Loucy (cell line): ENCODE results near the gene HDLBP.
"Not testable (repeated sequence)": the region's sequence is repeated elsewhere in the genome, so short reads cannot be mapped to it uniquely, and the experiment has no call there.

ENCODE experiments used
- H2AFZ ChIP-seq: fragments of 200-600 bp; sonication (generic); 2 replicates; pipeline ENCODE4 v1.6.0; 2016; ENCODE audit warnings: antibody characterized with exemption, mild to moderate bottlenecking, low read length, moderate library complexity
- H3F3A ChIP-seq: fragments of 200-600 bp; 2 replicates; pipeline ENCODE4 v1.6.0; 2016; ENCODE audit warnings: antibody characterized with exemption, low read depth, mild to moderate bottlenecking
- H3K27me3 ChIP-seq: fragments of 200-600 bp; sonication (generic); 2 replicates; pipeline ENCODE4 v1.6.1; 2014; ENCODE audit warnings: low read length, mild to moderate bottlenecking; ENCODE audit not compliant: insufficient read depth, poor library complexity, severe bottlenecking
- H3K36me3 ChIP-seq: fragments of 200-600 bp; sonication (generic); 2 replicates; pipeline ENCODE4 v1.6.1; 2016; ENCODE audit warnings: low read length; ENCODE audit not compliant: insufficient read depth
- H3K4me1 ChIP-seq: fragments of 200-600 bp; sonication (generic); 2 replicates; pipeline ENCODE4 v1.5.1; 2014; ENCODE audit warnings: low read length, mild to moderate bottlenecking; ENCODE audit not compliant: insufficient read depth, poor library complexity, severe bottlenecking
- H3K4me2 ChIP-seq: fragments of 200-600 bp; sonication (generic); 2 replicates; pipeline ENCODE4 v1.6.0; 2014; ENCODE audit warnings: antibody characterized with exemption, low read length, low read depth, mild to moderate bottlenecking; ENCODE audit not compliant: poor library complexity, severe bottlenecking
- H3K4me3 ChIP-seq: fragments of 200-600 bp; sonication (generic); 2 replicates; pipeline ENCODE4 v1.5.1; 2014; ENCODE audit warnings: low read length, mild to moderate bottlenecking, mixed read lengths; ENCODE audit not compliant: poor library complexity, severe bottlenecking
- H3K79me2 ChIP-seq: fragments of 200-600 bp; sonication (generic); 2 replicates; pipeline ENCODE4 v1.6.1; 2014; ENCODE audit warnings: low read length; ENCODE audit not compliant: insufficient read depth
- H3K9ac ChIP-seq: fragments of 200-600 bp; sonication (generic); 2 replicates; pipeline ENCODE4 v1.6.0; 2014; ENCODE audit warnings: mild to moderate bottlenecking, low read depth, low read length, moderate library complexity; ENCODE audit not compliant: poor library complexity, severe bottlenecking
- H3K9me2 ChIP-seq: fragments of 200-600 bp; sonication (generic); replicated peaks from 2 replicates; pipeline ENCODE4 v1.6.1; 2016; ENCODE audit warnings: low read depth, low read length, mixed read lengths
- H3K9me3 ChIP-seq: fragments of 200-600 bp; sonication (generic); 2 replicates; pipeline ENCODE4 v1.6.1; 2014; ENCODE audit warnings: mild to moderate bottlenecking, antibody characterized with exemption, low read length, low read depth; ENCODE audit not compliant: insufficient read depth
- H4K20me1 ChIP-seq: fragments of 200-600 bp; sonication (generic); 2 replicates; pipeline ENCODE4 v1.6.0; 2014; ENCODE audit warnings: antibody characterized with exemption, low read length, mild to moderate bottlenecking; ENCODE audit not compliant: insufficient read depth, poor library complexity, severe bottlenecking
- EZH2phosphoT487 ChIP-seq: fragments of 200-600 bp; IDR thresholded peaks from 2 replicates; pipeline ENCODE4 v1.6.1; 2018; ENCODE audit warnings: antibody characterized with exemption, mild to moderate bottlenecking, moderate library complexity, borderline replicate concordance
- TF ChIP-seq, protein P1 (sequence below): fragments of 200-600 bp; sonication (generic); conservative IDR thresholded peaks from 2 replicates; pipeline ENCODE4 v1.5.1; 2014; ENCODE audit warnings: mild to moderate bottlenecking, antibody characterized with exemption, low read length

Gene HDLBP

DNA sequence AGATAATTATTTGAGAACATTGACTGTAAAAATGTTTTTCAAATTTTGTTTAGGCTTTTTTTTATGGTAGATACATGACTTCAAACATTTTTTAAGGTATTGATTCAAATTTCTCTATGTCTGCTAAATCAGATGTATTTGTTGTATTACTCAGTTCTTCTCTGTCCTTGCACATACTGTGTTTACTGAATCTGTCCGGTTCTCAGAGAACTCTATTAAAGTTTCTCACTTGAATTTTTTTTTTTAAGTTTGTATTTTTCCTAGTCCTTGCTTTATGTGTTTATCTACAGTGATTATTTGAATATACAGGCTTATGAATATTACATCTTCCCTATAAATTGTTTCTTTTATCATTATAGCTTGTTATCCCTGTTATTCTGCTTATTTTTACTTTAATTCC lies 5.6 kb upstream of the HDLBP start:
- peak overlapping the region; percentile 100 for H3K9ac ChIP-seq
- peak overlapping the region; percentile 99 for H3K4me3 ChIP-seq
- no peaks in the 10 kb centered on the region for H3K9me2 ChIP-seq
- peaks cover 25% of the 10 kb centered on the region for H3K36me3 ChIP-seq
- peaks cover 94% of the 10 kb centered on the region for H4K20me1 ChIP-seq
- H2AFZ ChIP-seq: no peak overlapping the region
- no peak for TF ChIP-seq EZH2phosphoT487
- TF ChIP-seq, protein P1, sequence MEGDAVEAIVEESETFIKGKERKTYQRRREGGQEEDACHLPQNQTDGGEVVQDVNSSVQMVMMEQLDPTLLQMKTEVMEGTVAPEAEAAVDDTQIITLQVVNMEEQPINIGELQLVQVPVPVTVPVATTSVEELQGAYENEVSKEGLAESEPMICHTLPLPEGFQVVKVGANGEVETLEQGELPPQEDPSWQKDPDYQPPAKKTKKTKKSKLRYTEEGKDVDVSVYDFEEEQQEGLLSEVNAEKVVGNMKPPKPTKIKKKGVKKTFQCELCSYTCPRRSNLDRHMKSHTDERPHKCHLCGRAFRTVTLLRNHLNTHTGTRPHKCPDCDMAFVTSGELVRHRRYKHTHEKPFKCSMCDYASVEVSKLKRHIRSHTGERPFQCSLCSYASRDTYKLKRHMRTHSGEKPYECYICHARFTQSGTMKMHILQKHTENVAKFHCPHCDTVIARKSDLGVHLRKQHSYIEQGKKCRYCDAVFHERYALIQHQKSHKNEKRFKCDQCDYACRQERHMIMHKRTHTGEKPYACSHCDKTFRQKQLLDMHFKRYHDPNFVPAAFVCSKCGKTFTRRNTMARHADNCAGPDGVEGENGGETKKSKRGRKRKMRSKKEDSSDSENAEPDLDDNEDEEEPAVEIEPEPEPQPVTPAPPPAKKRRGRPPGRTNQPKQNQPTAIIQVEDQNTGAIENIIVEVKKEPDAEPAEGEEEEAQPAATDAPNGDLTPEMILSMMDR: no peak
- H3K79me2 ChIP-seq: peaks cover 100% of the 10 kb centered on the region
- no peaks in the 10 kb centered on the region for H3F3A ChIP-seq
- H3K4me1 ChIP-seq: peaks cover 57% of the 10 kb centered on the region
- no peaks in the 10 kb centered on the region for H3K27me3 ChIP-seq
- peak overlapping the region; percentile 96 for H3K4me2 ChIP-seq
- no peaks in the 10 kb centered on the region for H3K9me3 ChIP-seq

DNA sequence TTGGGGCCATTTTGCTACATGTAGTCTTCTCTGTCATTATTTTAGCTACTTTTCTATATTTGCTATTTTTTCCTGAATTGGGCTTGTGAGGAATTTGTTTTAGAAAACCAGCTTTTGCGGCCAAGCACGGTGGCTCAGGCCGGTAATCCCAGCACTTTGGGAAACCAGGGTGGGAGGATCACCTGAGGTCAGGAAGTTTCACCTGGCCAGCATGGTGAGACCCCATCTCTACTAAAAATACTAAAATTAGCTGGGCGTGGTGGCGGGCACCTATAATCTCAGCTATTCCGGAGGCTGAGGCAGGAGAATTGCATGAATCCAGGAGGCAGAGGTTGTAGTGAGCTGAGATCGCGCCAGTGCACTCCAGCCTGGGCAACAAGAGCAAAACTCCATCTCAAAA lies 4.9 kb upstream of the HDLBP start:
- Histone ChIP-seq H3K4me3 (peak overlapping the region; percentile 99), H3K79me2 (peaks cover 96% of the 10 kb centered on the region), H3K4me1 (peaks cover 57% of the 10 kb centered on the region), H4K20me1 (peaks cover 89% of the 10 kb centered on the region), H3K9me2 (no peaks in the 10 kb centered on the region), H3K9ac (peak overlapping the region; percentile 100), H2AFZ (no peak overlapping the region), H3K36me3 (peaks cover 18% of the 10 kb centered on the region), H3K9me3 (no peaks in the 10 kb centered on the region), H3F3A (no peaks in the 10 kb centered on the region), H3K27me3 (no peaks in the 10 kb centered on the region), H3K4me2 (peak overlapping the region; percentile 96)
- TF ChIP-seq, protein P1: no peak
- no peak for TF ChIP-seq EZH2phosphoT487

DNA sequence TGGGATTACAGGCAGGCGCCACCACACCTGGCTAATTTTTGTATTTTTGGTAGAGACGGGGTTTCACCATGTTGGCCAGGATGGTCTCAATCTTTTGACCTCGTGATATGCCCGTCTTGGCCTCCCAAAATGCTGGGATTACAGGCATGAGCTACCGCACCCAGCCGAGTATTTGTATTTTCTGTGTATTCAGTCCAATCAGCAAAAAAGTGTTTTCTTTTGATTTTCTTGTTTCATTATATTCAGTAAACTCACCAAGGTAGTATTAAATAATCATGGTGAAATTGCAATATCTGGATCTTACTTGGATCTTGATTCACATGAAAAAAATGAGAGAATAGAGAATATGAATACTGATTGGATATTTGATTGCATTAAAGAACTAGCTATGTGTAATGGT lies 3.4 kb upstream of the HDLBP start:
- Histone ChIP-seq H3K79me2 (peaks cover 91% of the 10 kb centered on the region), H3K4me3 (peak overlapping the region; percentile 99), H3K4me2 (peak overlapping the region; percentile 96), H3K4me1 (peaks cover 63% of the 10 kb centered on the region), H3K9ac (peak overlapping the region; percentile 100), H4K20me1 (peaks cover 73% of the 10 kb centered on the region)
- H3K9me2 ChIP-seq, H2AFZ ChIP-seq, H3K36me3 ChIP-seq, H3K27me3 ChIP-seq, H3F3A ChIP-seq, H3K9me3 ChIP-seq: not testable (repeated sequence)

DNA sequence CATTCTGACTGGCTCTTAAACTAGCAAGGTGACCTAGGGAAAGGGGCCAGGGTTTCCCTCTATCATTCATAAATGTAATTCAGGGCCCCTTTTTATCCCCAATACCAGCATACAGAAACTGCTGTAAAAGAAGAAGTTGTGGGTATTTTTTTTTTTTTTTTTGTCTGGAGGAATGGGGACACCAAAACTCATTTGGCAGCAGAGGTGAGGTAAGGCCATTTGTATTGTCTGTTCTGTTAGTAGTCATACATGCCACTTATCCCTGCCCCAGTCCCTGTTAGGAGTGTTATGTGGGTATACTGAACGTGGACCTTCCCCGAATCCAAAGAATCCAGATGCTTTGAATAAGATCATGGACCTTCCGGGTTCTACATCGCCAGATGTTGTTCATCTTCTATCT lies 1.9 kb upstream of the HDLBP start:
- Histone ChIP-seq H3K36me3 (no peaks in the 10 kb centered on the region), H3K9me2 (no peaks in the 10 kb centered on the region), H2AFZ (no peak overlapping the region), H3K79me2 (peaks cover 91% of the 10 kb centered on the region), H3K9ac (peak overlapping the region; percentile 100), H3K4me3 (peak overlapping the region; percentile 99), H3K4me1 (peaks cover 64% of the 10 kb centered on the region), H3K27me3 (no peaks in the 10 kb centered on the region), H4K20me1 (peaks cover 59% of the 10 kb centered on the region), H3K9me3 (no peaks in the 10 kb centered on the region), H3F3A (no peaks in the 10 kb centered on the region), H3K4me2 (peak overlapping the region; percentile 96)
- TF ChIP-seq EZH2phosphoT487: no peak
- TF ChIP-seq, protein P1: no peak
